Glutamatergic neuron (in vitro differentiated cells): ENCODE measurements around the gene PITPNM2. TPM values are rescaled to one million over a fixed set of nuclear protein-coding genes. Genes with fewer than 3 reads are reported as not detected.

Source experiments
- DNase-seq: peaks from one replicate; pipeline ENCODE4 v3.0.0; 2022
- H3K27ac Mint-ChIP-seq: one replicate; pipeline ENCODE4 v1.8.0; 2020; ENCODE audit warnings: mild to moderate bottlenecking, mixed read lengths, inconsistent platforms; ENCODE audit not compliant: unreplicated experiment
- H3K27me3 Mint-ChIP-seq: one replicate; pipeline ENCODE4 v1.8.0; 2020; ENCODE audit warnings: mild to moderate bottlenecking, moderate library complexity, mixed read lengths, inconsistent platforms; ENCODE audit not compliant: unreplicated experiment
- H3K36me3 Mint-ChIP-seq: one replicate; pipeline ENCODE4 v1.8.0; 2020; ENCODE audit warnings: mild to moderate bottlenecking, mixed read lengths, inconsistent platforms; ENCODE audit not compliant: unreplicated experiment
- H3K4me1 Mint-ChIP-seq: one replicate; pipeline ENCODE4 v1.8.0; 2020; ENCODE audit warnings: mild to moderate bottlenecking, low read depth, mixed read lengths, inconsistent platforms; ENCODE audit not compliant: unreplicated experiment
- H3K4me3 Mint-ChIP-seq: one replicate; pipeline ENCODE4 v1.8.0; 2020; ENCODE audit warnings: mild to moderate bottlenecking, mixed read lengths, inconsistent platforms; ENCODE audit not compliant: unreplicated experiment
- H3K9me3 Mint-ChIP-seq: one replicate; pipeline ENCODE4 v1.8.0; 2020; ENCODE audit warnings: mild to moderate bottlenecking, moderate library complexity, mixed read lengths, inconsistent platforms; ENCODE audit not compliant: unreplicated experiment
- CTCF ChIP-seq: fragments of 200-600 bp; sonication (generic); IDR thresholded peaks from one replicate; pipeline ENCODE4 v1.5.0; 2021; ENCODE audit not compliant: partially characterized antibody, unreplicated experiment
- total RNA-seq: library from RNA; stranded (reverse); fragmentation: NEBNext Ultra II Directional; extraction: Animal tissue kit (Norgen Biotek cat#: 25700); gene quantifications from one replicate; pipeline ENCODE4 v1.2.1, GENCODE V29; 2021; ENCODE audit not compliant: unreplicated experiment

PITPNM2 gene
- total RNA-seq, 1 donor from 2014 or later = 19.6 TPM

DNA sequence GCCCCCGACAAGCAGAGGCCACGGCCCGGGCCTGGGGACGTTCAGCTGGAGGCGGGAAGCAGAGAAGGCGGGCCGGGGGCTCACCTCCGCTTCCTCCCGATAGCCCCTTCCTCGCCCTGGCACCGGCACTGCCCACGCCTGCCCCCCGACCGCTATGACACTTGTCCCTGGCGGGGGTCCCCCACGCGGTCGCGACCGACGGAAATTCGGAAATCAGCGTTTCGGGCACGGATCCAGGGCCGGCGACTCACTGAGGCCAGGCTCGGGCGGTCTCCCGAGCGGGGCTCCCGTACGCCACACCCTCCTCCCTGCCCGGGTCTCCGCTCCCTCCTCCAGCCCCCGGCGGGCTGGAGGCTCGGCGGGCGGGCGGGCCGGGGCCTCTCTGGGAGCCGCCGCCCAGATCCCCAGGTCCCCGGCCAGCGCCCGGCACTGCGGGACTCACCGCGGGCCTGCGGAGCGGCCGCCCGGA is 581 bp downstream of the PITPNM2 start:
- Mint-ChIP-seq H3K27me3 (peaks cover 21% of the 10 kb centered on the region), H3K27ac (no peak overlapping the region), H3K4me1 (peaks cover 8% of the 10 kb centered on the region), H3K9me3 (peaks cover 9% of the 10 kb centered on the region), H3K4me3 (peak overlapping the region; percentile 64), H3K36me3 (peaks cover 9% of the 10 kb centered on the region)
- peak; percentile 37 for DNase-seq
- no peak for TF ChIP-seq CTCF

GRCh38 chr12:123149501-123150274 is 1.2 kb downstream of the PITPNM2 start:
- Mint-ChIP-seq H3K36me3 (peaks cover 9% of the 10 kb centered on the region), H3K4me1 (peaks cover 8% of the 10 kb centered on the region), H3K27me3 (peaks cover 21% of the 10 kb centered on the region), H3K9me3 (peaks cover 9% of the 10 kb centered on the region), H3K27ac (peak overlapping the region; percentile 43), H3K4me3 (peak overlapping the region; percentile 64)
- DNase-seq = no peak
- TF ChIP-seq CTCF = no peak

- Mint-ChIP-seq H3K27me3 (peaks cover 21% of the 10 kb centered on the region), H3K36me3 (peaks cover 9% of the 10 kb centered on the region), H3K27ac (no peak overlapping the region), H3K9me3 (peaks cover 9% of the 10 kb centered on the region), H3K4me3 (peak overlapping the region; percentile 64), H3K4me1 (peaks cover 8% of the 10 kb centered on the region)
- TF ChIP-seq CTCF = no peak
- DNase-seq = no peak
Measured at GRCh38 chr12:123149088-123149487, 1.8 kb downstream of the PITPNM2 start.

DNA sequence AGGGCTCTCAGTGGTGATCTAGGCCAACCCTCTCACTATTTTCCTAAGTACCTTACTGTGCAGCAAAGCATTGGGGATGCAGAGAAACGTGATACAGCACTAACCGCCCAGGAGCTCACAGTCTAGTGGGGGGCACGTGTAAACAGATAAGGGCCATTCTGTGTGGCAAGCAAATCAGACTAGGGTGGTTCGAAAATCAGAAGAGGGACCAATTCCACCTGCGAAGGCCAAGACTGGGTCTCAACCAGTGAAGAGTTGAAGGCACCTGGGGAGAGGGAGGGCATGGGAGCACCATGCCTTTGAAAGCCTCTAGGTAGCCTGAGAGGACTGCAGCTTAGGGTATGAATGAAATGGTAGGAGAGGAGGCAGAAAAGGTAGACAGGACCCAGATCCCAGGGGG is 2.2 kb downstream of the PITPNM2 start:
- DNase-seq = no peak
- Mint-ChIP-seq H3K36me3 (peaks cover 9% of the 10 kb centered on the region), H3K4me3 (peak overlapping the region; percentile 22), H3K27me3 (peaks cover 21% of the 10 kb centered on the region), H3K9me3 (peaks cover 9% of the 10 kb centered on the region), H3K27ac (no peak overlapping the region), H3K4me1 (peaks cover 8% of the 10 kb centered on the region)
- TF ChIP-seq CTCF = no peak

DNA sequence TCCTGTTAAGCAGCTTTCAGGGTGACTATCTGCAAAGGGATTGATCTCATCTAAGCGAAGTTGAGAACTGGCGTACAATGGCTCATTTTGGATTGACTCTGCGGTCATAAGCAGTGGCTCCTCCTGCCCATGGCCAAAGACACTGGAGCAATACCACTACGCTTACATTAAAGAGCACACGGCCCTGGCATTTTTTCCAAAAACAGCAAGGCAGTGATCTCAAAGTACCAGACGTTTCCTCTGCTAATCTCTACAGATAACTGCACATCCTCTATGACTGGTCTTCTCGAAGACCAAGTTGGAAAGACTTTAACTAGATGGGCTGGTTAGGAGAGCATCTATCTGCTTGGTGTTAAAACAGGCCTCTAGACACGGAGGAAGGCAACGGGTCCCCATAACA is 2.7 kb downstream of the PITPNM2 start:
- Mint-ChIP-seq H3K27me3 (peaks cover 21% of the 10 kb centered on the region), H3K4me1 (peaks cover 8% of the 10 kb centered on the region), H3K27ac (no peak overlapping the region), H3K4me3 (no peak overlapping the region), H3K36me3 (peaks cover 9% of the 10 kb centered on the region), H3K9me3 (peaks cover 9% of the 10 kb centered on the region)
- no peak for TF ChIP-seq CTCF
- no peak for DNase-seq
